ENCODE data around the gene GSG1.
"Not testable (repeated sequence)": the region's sequence is repeated elsewhere in the genome, so short reads cannot be mapped to it uniquely, and the experiment has no call there.

Gene GSG1

DNA sequence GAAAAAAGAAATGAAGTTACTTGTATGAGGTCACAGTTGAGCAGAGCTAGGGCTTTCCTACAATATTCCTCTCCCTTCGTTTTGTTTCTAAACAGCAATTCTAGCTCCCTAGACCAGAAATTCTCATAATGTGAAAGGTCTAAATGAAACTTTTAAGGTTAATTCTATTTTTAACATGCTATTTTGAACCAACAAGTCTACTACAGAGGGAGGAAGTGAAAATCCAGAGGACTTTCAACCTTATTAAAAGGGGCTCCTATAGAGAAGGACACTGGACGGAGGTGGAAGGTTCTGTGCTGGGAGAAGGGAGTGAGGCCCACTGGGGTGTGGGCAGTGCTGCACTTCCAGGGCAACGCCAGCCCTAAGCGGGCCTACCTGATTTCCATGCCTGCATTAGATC lies 13.4 kb downstream of the GSG1 start:
- DNase-seq, result no peak

DNA sequence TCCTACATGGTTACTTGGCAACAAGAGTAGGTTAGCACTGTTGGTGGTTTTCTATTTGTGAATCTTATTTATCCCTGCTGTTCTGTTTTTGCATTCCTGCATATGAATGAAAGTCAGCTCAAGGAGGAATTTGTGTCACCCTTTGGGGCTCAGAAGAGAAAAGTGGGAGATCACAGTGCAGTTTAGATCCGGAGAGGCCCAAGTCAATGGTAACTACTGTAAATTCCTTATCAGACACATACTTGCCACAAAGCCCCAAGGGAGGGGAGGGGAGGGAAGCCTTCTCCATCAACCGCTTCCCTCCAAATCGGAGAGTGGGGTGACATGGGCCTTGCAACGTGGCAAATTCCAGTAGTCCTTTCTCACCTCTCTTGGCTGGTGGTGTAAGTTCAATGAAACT lies 15.0 kb downstream of the GSG1 start:
- DNase-seq, result no peak

DNA sequence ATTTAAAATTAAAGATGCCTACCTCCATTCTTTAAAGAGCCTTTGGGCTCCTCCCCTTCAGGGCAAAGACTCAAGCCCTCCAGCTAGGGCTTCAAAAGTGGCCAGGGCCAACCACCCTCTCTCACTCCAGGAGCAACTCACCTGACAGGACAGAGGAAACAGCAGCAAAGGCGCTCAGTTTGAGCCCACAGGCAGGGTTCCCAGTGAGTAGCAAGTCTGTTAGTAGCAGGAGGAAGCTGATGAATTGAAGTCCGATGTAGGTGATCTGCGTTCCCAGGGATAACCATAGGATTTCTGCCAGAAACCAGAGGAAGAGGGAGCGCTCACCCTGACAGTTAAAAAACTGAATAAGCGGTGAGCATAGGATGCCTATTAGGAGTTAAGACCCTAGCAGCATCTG lies 15.7 kb downstream of the GSG1 start:
- DNase-seq, result no peak

DNA sequence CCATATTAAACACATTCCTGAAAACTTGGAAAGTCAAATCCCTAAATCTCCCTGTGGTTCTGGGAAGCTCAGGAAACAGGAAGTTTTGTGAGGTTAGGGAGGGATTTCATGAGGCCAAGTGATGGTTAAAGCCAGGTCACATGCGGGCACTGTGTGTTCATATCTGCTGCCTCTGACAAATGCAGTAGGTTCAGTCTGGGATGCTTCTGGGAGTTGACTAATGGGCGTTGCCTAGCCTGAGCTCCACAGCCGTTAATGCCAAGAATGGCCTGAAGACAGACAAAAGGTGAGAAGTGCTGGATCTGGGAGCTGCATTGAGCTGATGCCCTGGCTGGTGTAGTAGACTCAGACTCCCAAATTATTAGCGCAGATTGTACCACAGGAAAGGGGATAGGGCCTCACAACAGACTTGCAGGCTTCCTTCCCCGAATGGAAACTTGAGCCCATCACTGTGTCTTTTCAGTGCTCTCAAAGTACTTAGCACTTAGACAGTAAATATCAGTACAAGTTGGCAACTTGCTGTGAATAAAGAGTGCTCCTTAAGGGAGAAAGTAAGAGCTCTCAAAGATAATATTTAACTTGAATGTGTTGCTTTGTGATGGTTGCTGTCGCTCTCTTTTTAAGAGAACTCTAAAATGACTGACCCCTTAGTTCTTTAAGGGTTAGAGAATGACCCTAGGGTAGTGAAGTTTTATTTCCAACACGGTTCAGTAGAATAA lies 17.3 kb downstream of the GSG1 start:
- no peak for DNase-seq

DNA sequence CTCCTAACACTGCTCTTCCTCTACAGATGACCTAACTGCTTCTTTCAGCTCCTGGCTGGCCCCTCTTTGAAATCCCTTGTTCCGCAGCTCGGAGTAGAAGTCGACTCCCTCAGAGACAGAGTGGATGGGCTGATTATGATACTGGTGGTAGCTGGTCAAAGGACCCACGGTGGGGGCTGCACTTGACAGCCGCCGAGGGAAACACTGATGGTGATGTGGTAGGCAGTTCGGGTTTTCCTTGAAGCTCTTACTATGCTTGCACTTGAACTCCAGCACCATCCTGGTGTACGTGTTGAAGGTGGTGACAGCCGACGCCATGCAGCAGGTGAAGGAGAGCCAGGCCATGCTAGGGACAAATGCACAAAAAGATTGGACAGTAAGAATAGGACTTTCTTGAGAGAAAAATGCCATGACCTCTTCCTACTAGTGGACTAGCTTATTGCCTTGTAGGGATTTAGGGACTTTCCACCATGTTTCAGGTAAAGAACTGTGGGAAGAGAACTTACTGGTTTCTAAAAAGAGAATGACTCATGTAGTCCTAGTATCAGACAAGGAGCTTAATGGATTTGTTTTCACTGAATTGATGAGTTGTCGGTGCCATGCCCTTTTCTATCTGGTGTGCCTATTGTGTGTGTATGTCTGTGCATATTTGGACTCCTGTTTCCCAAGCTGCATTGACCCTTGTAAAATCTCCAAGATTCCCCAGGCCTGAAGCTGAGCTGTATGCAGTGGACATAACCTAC lies 18.4 kb downstream of the GSG1 start:
- no peak for DNase-seq

DNA sequence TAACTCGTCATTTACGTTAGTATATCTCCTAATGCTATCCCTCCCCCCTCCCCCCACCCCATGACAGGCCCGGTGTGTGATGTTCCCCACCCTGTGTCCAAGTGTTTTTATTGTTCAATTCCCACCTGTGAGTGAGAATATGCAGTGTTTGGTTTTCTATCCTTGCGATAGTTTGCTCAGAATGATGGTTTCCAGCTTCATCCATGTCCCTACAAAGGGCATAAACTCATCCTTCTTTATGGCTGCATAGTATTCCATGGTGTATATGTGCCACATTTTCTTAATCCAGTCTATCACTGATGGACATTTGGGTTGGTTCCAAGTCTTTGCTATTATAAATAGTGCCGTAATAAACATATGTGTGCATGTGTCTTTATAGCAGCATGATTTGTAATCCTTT lies 19.8 kb downstream of the GSG1 start:
- DNase-seq, result not testable (repeated sequence)

DNA sequence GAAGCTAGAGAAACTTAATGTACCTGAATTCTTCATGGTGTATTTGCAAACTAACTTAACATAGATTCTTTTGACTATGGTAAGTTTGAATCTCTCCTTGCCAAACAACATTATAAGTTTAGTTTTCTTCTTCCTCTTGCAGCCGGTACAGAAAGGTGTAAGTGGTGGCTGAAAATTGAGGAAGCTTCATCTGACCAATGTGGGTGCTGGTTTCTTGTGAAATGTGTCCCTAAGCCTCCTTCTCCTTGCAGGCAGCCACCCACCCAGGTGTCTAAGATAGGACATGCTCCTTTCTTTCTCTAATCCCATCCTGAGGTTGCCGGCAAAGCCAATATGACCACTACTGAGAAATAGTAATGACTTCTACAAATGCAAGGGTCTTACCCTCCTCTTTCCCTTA lies 20.6 kb downstream of the GSG1 start:
- no peak for DNase-seq

DNA sequence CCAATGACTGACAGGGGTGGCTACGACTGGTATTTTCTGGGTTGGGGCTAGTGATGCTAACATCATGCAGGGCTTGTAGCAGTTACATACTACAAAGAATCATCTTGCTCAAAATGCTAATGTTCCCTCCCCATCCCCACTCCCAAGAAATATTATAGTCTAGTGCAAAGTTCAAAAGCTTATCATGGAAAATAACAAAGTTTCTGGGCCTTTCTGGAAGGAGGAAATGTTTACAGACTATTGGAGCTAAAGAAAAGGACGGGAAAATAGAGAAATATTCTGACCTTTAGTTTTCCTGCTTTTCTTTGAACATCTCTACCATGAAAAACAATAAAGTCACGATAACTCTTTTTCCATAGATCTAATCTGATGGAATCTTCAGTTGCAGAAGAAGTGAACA lies 23.2 kb downstream of the GSG1 start:
- DNase-seq, result no peak

DNA sequence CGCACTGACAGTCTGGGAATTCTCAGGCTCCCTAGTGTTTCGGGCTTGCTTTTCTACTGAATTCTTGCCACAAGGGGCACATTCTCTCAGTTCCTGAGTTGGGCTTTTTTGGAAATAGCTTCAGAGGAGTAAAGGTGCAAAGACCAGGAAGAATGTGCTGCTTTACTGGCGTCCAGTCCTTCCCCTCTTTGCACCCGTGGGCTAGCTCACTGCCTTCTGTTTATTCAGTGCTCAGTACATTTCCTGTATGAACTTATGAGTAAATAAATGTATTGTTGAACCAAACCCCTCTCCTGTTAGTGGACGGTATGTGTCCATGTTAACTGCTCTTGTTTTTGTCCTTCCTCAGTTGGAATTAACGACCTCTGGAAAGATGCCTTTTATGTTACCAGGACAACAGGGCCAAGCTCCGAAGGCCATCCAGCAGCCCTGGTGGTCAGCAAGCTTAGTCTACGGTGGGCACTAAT lies 24.0 kb downstream of the GSG1 start:
- no peak for DNase-seq

DNA sequence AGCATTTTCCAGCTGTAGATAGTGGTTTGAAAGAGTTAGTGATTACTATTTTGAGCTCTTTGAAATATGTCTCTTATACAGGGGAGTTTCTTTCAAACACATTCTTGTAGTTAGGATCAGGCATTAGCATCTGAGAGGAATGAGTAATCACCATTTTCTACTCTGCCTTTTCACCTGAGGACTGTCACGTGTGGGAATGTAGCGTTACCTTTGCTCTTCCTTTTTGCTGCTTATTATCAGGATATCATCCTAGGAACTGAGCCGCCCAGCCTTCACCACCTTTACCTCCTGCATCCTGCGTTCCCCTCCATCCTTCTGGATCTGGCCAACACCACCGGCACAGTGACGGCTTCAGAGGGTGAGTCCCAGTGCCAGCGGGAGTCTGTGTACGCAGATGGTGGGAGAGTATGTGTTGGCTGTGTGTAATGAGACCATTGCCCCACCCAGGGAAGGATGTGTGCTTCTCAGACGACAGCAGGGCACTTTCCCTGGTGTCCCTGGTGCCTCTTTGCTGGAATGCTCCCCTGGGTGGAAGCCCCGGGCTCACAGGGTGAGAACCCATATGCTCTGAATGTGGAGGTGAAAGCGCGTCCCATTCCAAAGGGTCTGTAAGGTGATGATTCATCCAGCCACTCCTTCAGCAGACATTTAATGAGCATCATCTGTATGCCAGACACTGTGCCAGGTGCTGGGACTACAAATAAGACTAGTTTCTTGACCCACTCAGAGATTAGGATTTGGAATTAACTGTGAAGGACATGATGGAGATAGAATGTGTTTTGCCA lies 27.5 kb downstream of the GSG1 start:
- no peak for DNase-seq

DNA sequence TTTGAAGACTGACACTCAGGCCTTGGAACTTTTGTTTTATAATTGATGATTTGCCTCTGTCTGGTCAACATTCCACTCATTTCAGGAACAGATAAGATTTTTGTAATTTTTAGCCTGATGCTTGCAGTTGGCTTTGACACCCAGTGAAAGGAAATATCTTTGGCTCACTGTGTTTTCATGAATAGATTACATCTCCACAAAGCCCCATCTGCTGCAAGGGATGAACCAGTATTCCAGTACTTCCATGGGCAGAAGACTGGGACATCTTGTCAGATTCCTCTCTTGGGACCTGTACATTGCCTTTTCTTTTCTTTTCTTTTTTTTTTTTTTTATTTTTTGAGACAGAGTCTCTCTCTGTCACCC lies 28.4 kb downstream of the GSG1 start:
- no peak for DNase-seq

DNA sequence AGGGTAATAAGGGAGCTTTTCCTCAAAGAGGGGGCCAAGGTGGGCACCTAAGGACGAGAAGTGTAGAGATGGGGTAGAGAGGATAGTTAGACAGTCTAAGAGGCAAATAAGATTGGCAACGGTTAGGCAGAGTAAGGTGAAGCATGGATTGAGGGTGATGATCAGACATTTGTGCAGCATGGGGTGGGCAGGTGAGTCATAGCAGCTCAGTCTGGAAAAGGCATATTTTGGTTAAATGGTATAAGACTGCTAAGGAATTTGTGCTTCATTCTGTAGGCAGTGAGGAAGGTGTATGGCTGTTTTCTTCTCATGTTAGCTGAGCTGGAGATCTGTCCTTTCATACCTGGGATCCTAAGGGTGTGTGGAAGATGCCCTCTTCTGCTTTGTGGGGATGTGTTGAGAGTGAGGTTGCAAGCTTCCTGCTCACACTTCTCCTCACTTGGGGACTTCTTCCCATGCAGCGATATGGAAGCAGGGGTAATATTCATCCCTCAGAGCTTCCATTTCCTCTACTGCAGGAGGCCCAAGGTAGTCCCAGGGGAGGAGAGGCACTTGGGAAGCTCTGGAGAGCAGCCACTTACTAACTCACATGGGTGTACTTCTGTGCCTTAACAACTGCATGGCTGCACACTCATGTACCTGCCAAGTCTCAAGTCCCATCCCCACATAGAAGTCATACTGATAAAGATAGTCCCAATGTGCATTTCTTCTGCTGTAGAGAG lies 28.9 kb downstream of the GSG1 start:
- no peak for DNase-seq

DNA sequence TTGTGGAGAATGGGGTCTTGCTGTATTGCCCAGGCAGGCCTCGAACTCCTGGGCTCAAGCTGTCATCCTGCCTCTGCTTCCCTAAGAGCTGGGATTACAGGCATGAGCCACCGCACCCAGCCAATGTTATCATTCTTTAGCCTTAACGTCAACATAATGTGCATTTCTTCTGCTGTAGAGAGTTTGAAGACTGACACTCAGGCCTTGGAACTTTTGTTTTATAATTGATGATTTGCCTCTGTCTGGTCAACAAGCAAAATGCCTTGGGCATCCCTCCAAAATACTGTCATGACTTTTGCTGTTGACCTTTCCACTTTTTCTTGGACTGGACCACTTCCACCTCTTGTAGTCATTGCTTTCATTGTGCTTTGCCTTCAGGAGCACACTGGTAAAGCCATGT lies 30.3 kb downstream of the GSG1 start:
- no peak for DNase-seq

DNA sequence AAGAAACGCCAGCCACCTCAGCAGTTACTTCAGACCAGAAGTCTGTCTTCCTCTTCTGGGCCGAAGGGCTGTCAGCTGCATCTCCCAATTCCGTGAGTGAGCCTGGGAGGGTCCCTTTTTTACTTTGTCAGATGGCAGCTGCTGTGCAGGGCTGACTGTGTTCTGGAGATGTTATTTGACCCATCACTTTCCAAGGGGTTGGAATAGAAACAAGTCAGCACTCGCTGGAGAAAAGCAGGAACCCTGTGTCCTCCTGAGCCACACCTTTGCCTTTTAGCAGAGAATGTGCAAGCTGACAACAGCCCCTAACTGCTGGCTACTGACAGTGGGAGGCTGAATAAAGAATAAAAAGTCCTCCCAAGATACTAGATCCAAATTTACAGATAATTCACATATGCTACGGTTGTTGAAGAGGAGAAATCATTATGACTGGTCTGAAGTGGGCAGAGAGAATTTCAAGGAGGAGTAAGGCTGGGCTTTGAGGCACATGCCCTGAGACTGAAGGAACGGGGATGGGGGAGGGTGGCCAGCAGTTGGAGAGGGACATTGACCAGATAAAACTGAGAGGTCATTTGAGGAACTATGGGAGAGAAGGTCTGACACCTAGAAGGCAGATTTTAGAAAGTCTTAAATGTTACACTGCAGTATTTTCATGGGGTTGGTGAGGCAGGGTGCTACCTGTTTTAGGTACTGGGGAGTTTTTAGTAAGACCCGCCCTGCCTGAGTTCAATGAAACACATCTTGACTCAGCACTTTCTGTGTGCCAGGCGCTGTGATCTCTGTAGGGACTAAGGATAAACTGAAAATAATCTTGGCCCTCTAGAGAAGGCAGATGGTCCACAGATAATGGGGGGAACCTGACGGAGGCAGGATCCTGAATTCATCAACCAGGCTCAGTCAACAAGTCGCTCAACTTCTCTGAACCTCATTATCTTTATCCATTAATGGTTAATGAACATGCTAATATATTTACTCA lies 31.9 kb downstream of the GSG1 start:
- no peak for DNase-seq

DNA sequence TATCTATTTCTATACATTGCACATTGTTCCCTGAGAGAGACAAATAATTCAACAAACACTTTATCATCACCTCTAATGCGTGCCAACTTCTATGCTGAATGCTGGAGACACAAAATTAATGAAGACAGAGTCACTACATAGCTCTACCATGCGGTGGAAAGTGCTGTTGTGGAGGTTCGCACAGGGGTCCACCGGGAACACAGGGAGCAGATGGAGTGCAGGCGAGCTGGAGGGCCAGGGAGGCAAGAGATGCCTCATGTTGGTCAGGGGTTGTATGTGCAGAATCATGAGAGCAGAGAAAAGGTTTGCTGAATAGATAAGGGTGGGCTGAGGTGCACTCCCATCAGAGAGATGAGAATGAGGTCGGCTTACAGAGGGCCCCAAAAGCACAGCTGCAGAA lies 34.1 kb downstream of the GSG1 start:
- no peak for DNase-seq

DNA sequence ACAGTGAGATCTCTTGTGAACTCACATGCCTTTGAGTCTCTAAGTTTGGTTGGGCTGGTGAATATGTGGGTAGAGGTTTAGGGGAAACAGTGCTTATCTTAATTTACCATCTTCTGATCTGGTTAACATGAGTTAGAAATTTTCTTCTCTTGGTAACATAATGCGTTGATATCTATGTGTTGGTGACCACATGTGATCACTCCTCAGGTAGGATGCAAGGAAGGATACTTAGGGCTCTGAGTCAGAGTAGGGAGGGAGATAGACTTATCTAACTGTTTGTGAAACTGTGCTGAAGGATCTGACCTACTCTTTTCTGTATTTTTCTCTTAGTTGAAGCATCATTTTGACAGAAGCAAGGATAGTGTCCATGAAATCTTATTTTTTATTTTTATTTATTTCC lies 36.1 kb downstream of the GSG1 start:
- DNase-seq, result no peak

DNA sequence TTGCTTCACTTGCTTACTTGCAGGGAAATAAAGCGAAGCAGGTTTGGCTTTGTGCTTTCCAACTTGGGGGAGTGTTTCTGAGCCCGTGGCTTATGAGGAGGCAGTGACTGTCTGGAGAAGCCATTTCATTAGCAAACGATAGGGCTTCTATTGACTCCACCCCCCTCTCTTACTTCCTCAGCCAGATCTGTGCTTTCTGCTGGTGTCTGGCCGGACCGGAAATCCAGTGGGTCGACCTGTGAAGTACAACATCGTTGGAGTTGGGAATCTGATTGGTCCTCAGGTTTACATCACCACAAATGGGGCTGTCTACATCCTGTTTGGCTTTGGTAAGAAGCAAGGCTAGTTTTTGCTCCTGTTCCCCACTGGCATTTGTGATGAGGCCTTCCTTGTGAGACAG lies 37.0 kb downstream of the GSG1 start:
- no peak for DNase-seq

DNA sequence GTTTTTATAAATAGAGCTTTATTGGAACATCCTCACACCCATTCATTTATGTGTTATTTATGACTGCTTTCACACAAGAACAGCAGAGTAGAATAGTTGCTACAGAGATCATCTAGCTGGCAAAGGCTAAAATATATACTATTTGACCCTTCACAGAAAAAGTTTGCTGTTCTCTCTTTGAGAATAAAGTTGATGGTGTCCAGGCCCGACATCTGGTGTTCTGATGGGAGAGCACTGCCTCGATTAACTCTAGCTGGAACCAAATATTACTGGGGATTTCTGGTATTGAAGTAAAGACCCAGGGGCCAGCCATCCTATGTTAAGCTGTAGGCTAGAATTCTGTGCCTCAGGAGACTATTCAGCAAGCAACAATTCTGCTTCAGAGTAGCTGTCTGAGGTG lies 37.5 kb downstream of the GSG1 start:
- no peak for DNase-seq

DNA sequence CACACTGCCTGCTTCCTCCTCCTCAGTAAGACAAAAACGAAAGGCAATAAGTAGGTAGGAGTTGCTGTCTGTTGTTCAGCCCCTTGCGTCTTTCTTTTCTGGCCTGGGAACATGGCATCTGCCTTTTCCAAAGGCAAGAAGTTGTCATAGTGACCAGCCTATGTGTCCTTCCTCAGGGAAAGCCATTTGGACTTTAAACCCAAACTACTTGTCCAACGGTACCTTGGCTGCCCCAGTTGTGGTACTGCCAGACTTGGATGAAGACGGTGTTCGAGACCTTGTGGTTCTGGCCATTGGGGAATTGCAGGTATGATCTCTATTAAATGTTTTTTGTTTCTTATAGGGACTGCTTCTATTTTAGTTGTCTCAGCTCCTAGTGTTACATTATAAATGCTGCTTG lies 40.8 kb downstream of the GSG1 start:
- no peak for DNase-seq

DNA sequence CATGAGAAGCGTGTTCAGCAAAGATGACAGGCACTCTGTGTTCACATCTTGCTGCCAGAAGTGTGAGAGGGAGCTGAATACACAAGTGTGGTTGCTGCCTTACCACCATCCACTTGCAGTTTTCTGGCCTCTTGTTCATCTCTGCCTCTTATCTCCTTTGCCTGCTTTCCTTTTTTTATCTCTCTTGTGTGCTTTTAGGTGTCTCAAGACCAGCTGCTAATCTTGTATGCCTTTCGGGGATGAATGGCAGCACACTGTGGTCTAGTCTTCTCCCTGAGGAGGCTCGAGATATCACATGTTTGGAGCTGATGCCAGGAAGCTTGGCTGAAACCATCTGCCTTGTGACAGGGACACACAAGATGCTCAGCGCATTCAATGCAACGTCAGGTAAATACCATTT lies 42.1 kb downstream of the GSG1 start:
- no peak for DNase-seq

DNA sequence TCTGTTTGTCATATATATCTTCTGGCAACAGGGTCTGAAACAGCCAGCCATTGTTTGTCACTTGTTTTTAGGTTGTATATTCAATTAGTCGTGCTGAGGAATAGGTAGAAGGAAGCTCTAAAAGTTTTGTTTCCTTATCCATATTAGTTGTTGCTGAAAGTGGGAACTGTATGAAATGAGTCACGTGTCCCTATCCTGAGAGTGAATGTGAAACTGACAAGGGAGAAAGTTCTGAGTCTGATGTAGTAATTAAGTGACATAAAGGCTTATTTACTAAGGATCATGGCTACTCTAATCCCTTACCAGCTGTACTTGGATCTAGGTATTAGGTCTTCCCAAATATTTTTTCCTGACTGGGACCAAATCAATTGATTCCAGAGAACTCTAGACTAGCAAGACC lies 42.9 kb downstream of the GSG1 start:
- no peak for DNase-seq

DNA sequence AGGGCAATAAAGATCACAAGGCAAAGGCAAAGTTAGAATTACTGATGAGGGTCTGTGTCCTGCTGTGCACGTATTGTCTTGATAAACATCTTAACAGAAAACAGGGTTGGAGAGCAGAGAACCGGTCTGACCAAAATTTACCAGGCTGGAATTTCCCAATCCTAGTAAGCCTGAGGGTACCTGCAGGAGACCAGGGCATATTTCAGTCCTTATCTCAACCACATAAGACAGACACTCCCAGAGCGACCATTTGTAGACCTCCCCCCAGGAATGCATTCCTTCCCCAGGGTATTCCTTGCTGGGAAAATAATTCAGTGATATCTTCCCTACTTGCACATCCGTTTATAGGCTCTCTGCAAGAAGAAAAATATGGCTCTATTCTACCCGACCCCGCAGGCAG lies 49.9 kb downstream of the GSG1 start:
- DNase-seq, result not testable (repeated sequence)

All from activated CD8-positive, alpha-beta memory T cell treated with anti-CD3 and anti-CD28 coated beads, Interleukin-2, amount 50 U/mL, for 48 hours (primary cell).